Right lung (tissue), 5 donors: ENCODE measurements around the gene TBC1D1. TPM values are rescaled to one million over a fixed set of nuclear protein-coding genes. Genes with fewer than 3 reads are reported as not detected.

Experiments used
- DNase-seq, 2 donors: peaks; one replicate each; pipeline ENCODE4 v3.0.0-alpha.2; 2013
- polyA plus RNA-seq, 5 donors: library from polyadenylated mRNA; unstranded; fragments of 120-200 nt; gene quantifications; one replicate each; pipeline versions ENCODE4 v1.2.1 to v1.2.3, GENCODE V29; 2013; ENCODE audit warnings: inconsistent platforms in 1 of 5, low replicate concordance in 1 of 5; ENCODE audit not compliant: insufficient read length in 5 of 5, insufficient read depth in 1 of 5

Gene TBC1D1
- polyA plus RNA-seq, 5 donors: 61.0 to 70.7 (median 67.7) TPM

- no peak for DNase-seq
These were observed 277.1 kb downstream of the TBC1D1 start for GRCh38 chr4:38167973-38168372.

DNA sequence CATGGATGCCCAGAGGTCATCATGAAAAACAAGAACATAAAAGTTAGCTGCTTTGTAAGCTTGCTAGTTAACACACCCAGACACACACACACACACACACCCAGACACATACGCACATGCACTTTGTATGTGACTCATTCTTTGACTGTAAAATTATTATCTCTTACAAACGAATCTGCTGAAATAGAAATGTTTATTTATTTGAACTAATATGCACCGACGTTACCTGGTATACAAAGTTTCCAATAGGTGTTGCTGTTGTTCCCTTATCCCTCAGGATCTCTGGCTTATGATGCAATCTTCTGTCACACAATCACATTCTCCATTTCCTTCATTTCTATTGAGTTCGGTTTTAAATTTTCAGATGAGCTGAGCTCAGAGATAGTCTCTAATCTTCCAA lies 278.6 kb downstream of the TBC1D1 start:
- DNase-seq: no peak

DNA sequence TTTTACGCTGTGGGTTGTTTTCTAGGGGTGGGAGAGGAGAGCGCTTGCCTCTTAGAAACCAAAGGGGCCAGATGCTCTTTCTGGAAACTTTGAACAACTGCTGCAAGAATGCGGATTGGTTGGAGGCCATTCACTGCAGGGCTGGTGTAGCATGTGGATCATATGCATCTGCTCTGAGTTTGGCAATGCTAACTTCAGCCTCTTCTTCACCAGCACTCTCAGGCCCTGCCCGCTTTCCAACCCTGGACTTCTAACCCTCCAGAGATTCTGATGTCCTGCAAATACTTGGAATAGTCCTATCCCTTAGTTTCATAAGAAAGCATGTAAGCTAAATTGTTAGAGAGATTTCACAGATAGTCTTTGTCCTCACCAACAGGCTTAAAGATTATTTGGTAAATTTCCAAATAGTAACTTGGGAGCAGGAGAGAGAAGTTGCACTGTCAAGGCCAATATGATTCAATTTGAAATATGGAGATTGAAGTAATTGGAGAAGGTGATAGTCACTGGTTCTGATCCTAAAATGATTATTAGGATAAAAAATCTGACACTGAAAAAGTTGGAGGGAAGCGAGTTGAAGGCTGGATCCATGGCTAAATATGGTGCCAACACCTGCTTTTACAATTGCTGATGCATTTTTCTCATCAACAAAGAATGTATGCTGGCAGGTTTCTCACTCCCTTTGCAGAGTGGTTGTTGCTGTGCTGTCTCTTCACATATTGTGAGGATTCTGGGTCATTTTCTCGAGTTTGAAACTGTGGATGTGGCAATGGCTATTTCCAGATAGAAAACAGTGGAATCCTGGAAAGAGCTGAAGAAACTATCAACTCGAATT lies 279.7 kb downstream of the TBC1D1 start:
- no peak for DNase-seq

GRCh38 chr4:38172078-38172477 lies 281.2 kb downstream of the TBC1D1 start:
- DNase-seq: no peak

GRCh38 chr4:38173935-38174518 lies 283.1 kb downstream of the TBC1D1 start:
- no peak for DNase-seq

DNA sequence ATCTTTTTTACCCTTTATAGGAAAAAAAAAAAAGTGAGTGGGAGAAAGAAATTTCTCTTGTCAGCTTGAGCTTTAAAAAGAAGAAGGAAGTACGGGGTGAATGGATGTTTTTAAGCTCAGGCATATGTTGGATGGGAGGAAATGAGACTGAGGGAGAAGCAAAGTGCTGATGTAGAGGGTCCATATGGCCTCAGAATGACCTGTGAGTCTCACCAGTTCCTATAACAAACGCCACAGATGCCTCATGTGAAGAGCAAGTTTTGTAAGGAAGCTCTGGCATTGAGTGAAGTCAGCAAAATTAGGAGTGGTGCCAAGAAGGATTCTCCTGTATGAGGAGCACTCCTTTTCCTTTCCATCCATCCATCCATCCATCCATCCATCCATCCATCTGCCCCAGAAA lies 283.9 kb downstream of the TBC1D1 start:
- DNase-seq: no peak

DNA sequence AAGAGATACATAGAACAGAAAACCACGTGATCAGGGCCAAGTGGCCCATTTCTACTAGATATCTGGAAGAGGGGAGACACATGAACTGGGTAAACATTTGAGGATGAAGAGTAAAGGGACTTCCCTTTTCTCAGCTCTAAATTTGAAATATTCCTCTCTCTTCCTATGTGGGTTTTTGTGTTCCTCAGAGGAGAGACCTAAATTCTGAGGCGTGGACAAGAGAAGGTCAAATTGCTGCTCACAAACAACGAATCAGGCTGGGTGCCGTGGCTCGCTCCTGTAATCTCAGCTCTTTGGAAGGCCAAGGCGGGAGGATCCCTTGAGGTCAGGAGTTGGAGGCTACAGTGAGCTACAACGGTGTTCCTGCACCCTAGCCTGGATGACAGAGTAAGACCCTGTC lies 285.3 kb downstream of the TBC1D1 start:
- no peak for DNase-seq

- DNase-seq: no peak
These were observed 286.2 kb downstream of the TBC1D1 start for GRCh38 chr4:38177035-38177546.

DNA sequence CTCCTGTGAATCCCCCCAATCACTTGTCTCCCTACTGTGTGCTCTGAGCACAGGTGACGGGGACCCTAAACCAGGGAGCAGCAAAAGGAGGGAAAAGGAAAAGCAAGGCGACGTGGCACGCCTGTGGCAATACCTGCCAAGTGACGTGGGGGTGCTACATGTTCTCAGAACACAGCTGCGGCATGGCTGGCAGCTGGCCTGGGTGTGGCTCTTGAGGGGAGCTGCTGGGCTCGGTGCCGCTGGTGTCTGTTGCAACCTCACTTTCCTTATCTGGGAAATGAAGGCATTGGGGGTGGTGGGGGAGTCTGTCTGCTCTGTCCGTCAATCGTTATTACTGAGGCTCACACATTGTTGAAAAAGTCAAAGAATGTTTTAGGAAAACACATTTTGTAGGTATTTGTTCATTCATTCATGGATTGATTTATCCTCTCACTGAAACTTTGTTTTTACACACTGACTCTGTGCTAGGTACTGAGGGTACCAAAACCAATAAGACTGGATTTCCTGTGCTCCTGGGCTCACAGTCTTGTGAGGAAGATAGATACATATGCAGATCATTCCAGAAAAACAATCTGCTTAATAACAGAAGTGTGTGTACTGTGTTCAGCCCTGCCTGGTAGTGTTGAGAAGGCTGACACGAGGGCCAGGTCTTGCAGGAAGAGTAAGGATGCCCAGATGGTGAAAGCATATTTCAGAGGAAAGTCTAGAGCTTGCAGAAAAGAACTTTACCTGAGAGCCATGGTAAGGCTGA lies 286.9 kb downstream of the TBC1D1 start:
- no peak for DNase-seq

- no peak for DNase-seq
These were observed 287.6 kb downstream of the TBC1D1 start for GRCh38 chr4:38178392-38178995.

- peak; percentile 59 to 71 for DNase-seq
These were observed 288.9 kb downstream of the TBC1D1 start for GRCh38 chr4:38179690-38180377.

GRCh38 chr4:38180456-38180855 lies 289.6 kb downstream of the TBC1D1 start:
- DNase-seq: no peak

- no peak for DNase-seq
These were observed 290.4 kb downstream of the TBC1D1 start for GRCh38 chr4:38181286-38181685.

- DNase-seq: no peak
These were observed 291.6 kb downstream of the TBC1D1 start for GRCh38 chr4:38182334-38182998.

DNA sequence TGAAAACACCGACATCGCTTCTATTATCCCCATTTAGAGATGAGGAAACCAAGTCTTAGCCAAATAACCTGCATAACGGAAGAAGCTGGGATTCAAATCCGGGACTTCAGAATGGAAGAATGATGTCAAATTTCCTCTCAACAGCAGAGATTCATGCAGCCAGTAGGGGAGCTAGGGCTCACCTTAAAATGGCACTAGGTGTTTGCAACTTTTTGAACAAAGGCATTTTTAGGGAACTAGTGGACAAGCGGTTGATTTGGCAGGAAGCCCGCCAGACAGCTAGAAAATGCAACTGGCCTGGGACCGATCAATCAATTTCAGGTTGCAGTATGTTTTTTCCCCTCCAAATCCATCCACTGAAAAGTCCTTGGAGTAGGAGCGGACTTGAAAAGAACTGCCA lies 293.5 kb downstream of the TBC1D1 start:
- no peak for DNase-seq

- DNase-seq: no peak
These were observed 294.7 kb downstream of the TBC1D1 start for GRCh38 chr4:38185406-38186144.

- DNase-seq: no peak
These were observed 297.3 kb downstream of the TBC1D1 start for GRCh38 chr4:38188136-38188535.

- no peak for DNase-seq
These were observed 297.8 kb downstream of the TBC1D1 start for GRCh38 chr4:38188631-38189101.
